Loucy (cell line): ENCODE data around the gene TMEM250.

ENCODE experiments used
- H2AFZ ChIP-seq: fragments of 200-600 bp; sonication (generic); 2 replicates; pipeline ENCODE4 v1.6.0; 2016; ENCODE audit warnings: antibody characterized with exemption, mild to moderate bottlenecking, low read length, moderate library complexity
- H3F3A ChIP-seq: fragments of 200-600 bp; 2 replicates; pipeline ENCODE4 v1.6.0; 2016; ENCODE audit warnings: antibody characterized with exemption, low read depth, mild to moderate bottlenecking
- H3K27me3 ChIP-seq: fragments of 200-600 bp; sonication (generic); 2 replicates; pipeline ENCODE4 v1.6.1; 2014; ENCODE audit warnings: low read length, mild to moderate bottlenecking; ENCODE audit not compliant: insufficient read depth, poor library complexity, severe bottlenecking
- H3K36me3 ChIP-seq: fragments of 200-600 bp; sonication (generic); 2 replicates; pipeline ENCODE4 v1.6.1; 2016; ENCODE audit warnings: low read length; ENCODE audit not compliant: insufficient read depth
- H3K4me1 ChIP-seq: fragments of 200-600 bp; sonication (generic); 2 replicates; pipeline ENCODE4 v1.5.1; 2014; ENCODE audit warnings: low read length, mild to moderate bottlenecking; ENCODE audit not compliant: insufficient read depth, poor library complexity, severe bottlenecking
- H3K4me2 ChIP-seq: fragments of 200-600 bp; sonication (generic); 2 replicates; pipeline ENCODE4 v1.6.0; 2014; ENCODE audit warnings: antibody characterized with exemption, low read length, low read depth, mild to moderate bottlenecking; ENCODE audit not compliant: poor library complexity, severe bottlenecking
- H3K4me3 ChIP-seq: fragments of 200-600 bp; sonication (generic); 2 replicates; pipeline ENCODE4 v1.5.1; 2014; ENCODE audit warnings: low read length, mild to moderate bottlenecking, mixed read lengths; ENCODE audit not compliant: poor library complexity, severe bottlenecking
- H3K79me2 ChIP-seq: fragments of 200-600 bp; sonication (generic); 2 replicates; pipeline ENCODE4 v1.6.1; 2014; ENCODE audit warnings: low read length; ENCODE audit not compliant: insufficient read depth
- H3K9ac ChIP-seq: fragments of 200-600 bp; sonication (generic); 2 replicates; pipeline ENCODE4 v1.6.0; 2014; ENCODE audit warnings: mild to moderate bottlenecking, low read depth, low read length, moderate library complexity; ENCODE audit not compliant: poor library complexity, severe bottlenecking
- H3K9me2 ChIP-seq: fragments of 200-600 bp; sonication (generic); replicated peaks from 2 replicates; pipeline ENCODE4 v1.6.1; 2016; ENCODE audit warnings: low read depth, low read length, mixed read lengths
- H3K9me3 ChIP-seq: fragments of 200-600 bp; sonication (generic); 2 replicates; pipeline ENCODE4 v1.6.1; 2014; ENCODE audit warnings: mild to moderate bottlenecking, antibody characterized with exemption, low read length, low read depth; ENCODE audit not compliant: insufficient read depth
- H4K20me1 ChIP-seq: fragments of 200-600 bp; sonication (generic); 2 replicates; pipeline ENCODE4 v1.6.0; 2014; ENCODE audit warnings: antibody characterized with exemption, low read length, mild to moderate bottlenecking; ENCODE audit not compliant: insufficient read depth, poor library complexity, severe bottlenecking
- CTCF ChIP-seq: fragments of 200-600 bp; sonication (generic); conservative IDR thresholded peaks from 2 replicates; pipeline ENCODE4 v1.5.1; 2014; ENCODE audit warnings: mild to moderate bottlenecking, antibody characterized with exemption, low read length
- EZH2phosphoT487 ChIP-seq: fragments of 200-600 bp; IDR thresholded peaks from 2 replicates; pipeline ENCODE4 v1.6.1; 2018; ENCODE audit warnings: antibody characterized with exemption, mild to moderate bottlenecking, moderate library complexity, borderline replicate concordance

TMEM250 gene

GRCh38 chr9:136156209-136157120 is 37.8 kb upstream of the TMEM250 start:
- Histone ChIP-seq H3K4me2 (no peak overlapping the region), H3K79me2 (no peaks in the 10 kb centered on the region), H3K9me3 (no peaks in the 10 kb centered on the region), H3K4me3 (no peak overlapping the region), H3K9ac (no peak overlapping the region), H3K9me2 (no peaks in the 10 kb centered on the region), H3K27me3 (no peaks in the 10 kb centered on the region), H2AFZ (no peak overlapping the region), H3F3A (no peaks in the 10 kb centered on the region), H4K20me1 (no peaks in the 10 kb centered on the region), H3K4me1 (peaks cover 5% of the 10 kb centered on the region), H3K36me3 (no peaks in the 10 kb centered on the region)
- TF ChIP-seq EZH2phosphoT487 (no peak), CTCF (no peak)

GRCh38 chr9:136155576-136155975 is 36.9 kb upstream of the TMEM250 start:
- H3K27me3 ChIP-seq: no peaks in the 10 kb centered on the region
- H3K9me3 ChIP-seq: no peaks in the 10 kb centered on the region
- H3K79me2 ChIP-seq: no peaks in the 10 kb centered on the region
- peaks cover 5% of the 10 kb centered on the region for H3K4me1 ChIP-seq
- no peak overlapping the region for H3K4me2 ChIP-seq
- H3K36me3 ChIP-seq: no peaks in the 10 kb centered on the region
- no peak overlapping the region for H2AFZ ChIP-seq
- no peaks in the 10 kb centered on the region for H4K20me1 ChIP-seq
- no peak overlapping the region for H3K9ac ChIP-seq
- H3K4me3 ChIP-seq: no peak overlapping the region
- no peak for TF ChIP-seq EZH2phosphoT487
- no peak for TF ChIP-seq CTCF
- no peaks in the 10 kb centered on the region for H3F3A ChIP-seq
- H3K9me2 ChIP-seq: no peaks in the 10 kb centered on the region

- H3K9me2 ChIP-seq: no peaks in the 10 kb centered on the region
- TF ChIP-seq CTCF: no peak
- no peak for TF ChIP-seq EZH2phosphoT487
- no peak overlapping the region for H3K4me3 ChIP-seq
- H3K4me1 ChIP-seq: peaks cover 5% of the 10 kb centered on the region
- no peak overlapping the region for H3K9ac ChIP-seq
- no peaks in the 10 kb centered on the region for H3F3A ChIP-seq
- H3K9me3 ChIP-seq: no peaks in the 10 kb centered on the region
- no peaks in the 10 kb centered on the region for H3K36me3 ChIP-seq
- H3K79me2 ChIP-seq: no peaks in the 10 kb centered on the region
- no peaks in the 10 kb centered on the region for H3K27me3 ChIP-seq
- no peak overlapping the region for H2AFZ ChIP-seq
- no peaks in the 10 kb centered on the region for H4K20me1 ChIP-seq
- no peak overlapping the region for H3K4me2 ChIP-seq
These were observed 36.3 kb upstream of the TMEM250 start for GRCh38 chr9:136154943-136155342.
